GM12878 (cell line): ENCODE measurements around the gene NDEL1. TPM values are rescaled to one million over a fixed set of nuclear protein-coding genes. Genes with fewer than 3 reads are reported as not detected.

Source experiments
- ATAC-seq: fragments of 200-7000 bp; cut with Tn5 transposase; 3 replicates; pipeline ENCODE4 v1.9.1; 2020; ENCODE audit warnings: mild to moderate bottlenecking, moderate library complexity
- BruUV-seq: library from RNA; stranded (reverse); fragments of 400-500 nt; replicated peaks from 2 replicates; lab custom pipeline; 2021; lab: Mats Ljungman, UMichigan
- CTCF ChIA-PET: fragments of 300-600 bp; sonication (Branson Sonifier 250); formaldehyde crosslinking; extraction: SDS; loops from one replicate; lab custom pipeline; 2021; ENCODE audit warnings: inconsistent platforms; lab: Yijun Ruan, JAX
- POLR2A ChIA-PET: fragments of 350-600 bp; formaldehyde crosslinking; extraction: SDS; loops from one replicate; lab custom pipeline; 2021; ENCODE audit warnings: inconsistent platforms; lab: Charles Lee
- RAD21 ChIA-PET: fragments of 300-600 bp; sonication (Branson Sonifier 250); formaldehyde crosslinking; loops from one replicate; lab custom pipeline; 2023; ENCODE audit warnings: antibody characterized with exemption; ENCODE audit not compliant: unreplicated experiment; lab: Charles Lee
- SMC1A ChIA-PET: fragments of 300-600 bp; sonication (Branson Sonifier 250); formaldehyde crosslinking; loops from one replicate; lab custom pipeline; 2023; ENCODE audit not compliant: unreplicated experiment, uncharacterized antibody; lab: Charles Lee
- DNase-seq: peaks from one replicate; pipeline ENCODE4 v3.0.0-alpha.2; 2011; ENCODE audit warnings: low read depth, low spot score
- FAIRE-seq: peaks from 3 replicates; lab custom pipeline; 2011; peaks lifted over from hg19 to GRCh38; lab: Jason Lieb, UNC
- H2AFZ ChIP-seq: 2 replicates; pipeline ENCODE4 v1.6.0; 2011; ENCODE audit warnings: low read depth, low read length, control low read depth; ENCODE audit not compliant: control insufficient read depth
- H3K27ac ChIP-seq: 2 replicates; pipeline ENCODE4 v1.5.1; 2011; ENCODE audit warnings: control low read depth; ENCODE audit not compliant: control insufficient read depth, insufficient read depth
- H3K27me3 ChIP-seq, 2 experiments: replicated peaks in 1 of 2; 2 replicates each; pipeline versions ENCODE4 v1.6.0 to v1.6.1; 2011; ENCODE audit warnings: low read length in 1 of 2; ENCODE audit not compliant: control insufficient read depth in 2 of 2, insufficient read depth in 2 of 2
- H3K36me3 ChIP-seq, 2 experiments: 2 replicates each; pipeline ENCODE4 v1.5.1; 2011; ENCODE audit warnings: low read length in 1 of 2; ENCODE audit not compliant: control insufficient read depth in 2 of 2, insufficient read depth in 2 of 2
- H3K4me1 ChIP-seq: 2 replicates; pipeline ENCODE4 v1.6.1; 2011; ENCODE audit warnings: mild to moderate bottlenecking, low read length, moderate library complexity, mixed read lengths; ENCODE audit not compliant: control insufficient read depth, insufficient read depth
- H3K4me2 ChIP-seq: 2 replicates; pipeline ENCODE4 v1.6.0; 2011; ENCODE audit warnings: control low read depth; ENCODE audit not compliant: control insufficient read depth, insufficient read depth
- H3K4me3 ChIP-seq: fragments of 200-600 bp; sonication (generic); 2 replicates; pipeline ENCODE4 v1.5.1; 2016
- H3K79me2 ChIP-seq: 2 replicates; pipeline ENCODE4 v1.6.0; 2011; ENCODE audit warnings: low read length; ENCODE audit not compliant: control insufficient read depth, insufficient read depth
- H3K9ac ChIP-seq: 2 replicates; pipeline ENCODE4 v1.8.0; 2011; ENCODE audit warnings: low read length, control low read depth, mixed read lengths; ENCODE audit not compliant: control insufficient read depth, insufficient read depth
- H3K9me3 ChIP-seq: replicated peaks from 3 replicates; pipeline ENCODE4 v1.5.1; 2011; ENCODE audit warnings: mild to moderate bottlenecking, low read length; ENCODE audit not compliant: control insufficient read depth, insufficient read depth
- H4K20me1 ChIP-seq: 2 replicates; pipeline ENCODE4 v1.6.0; 2011; ENCODE audit not compliant: control insufficient read depth, insufficient read depth
- ATF7 ChIP-seq: fragments of 450-650 bp; IDR thresholded peaks from 2 replicates; pipeline ENCODE4 v1.6.1; 2016; ENCODE audit warnings: low read depth, mild to moderate bottlenecking
- BCL11A ChIP-seq: IDR thresholded peaks from 2 replicates; pipeline ENCODE4 v1.6.1; 2011; ENCODE audit warnings: low read depth, low read length
- CBX5 ChIP-seq: sonication (generic); IDR thresholded peaks from 2 replicates; pipeline ENCODE4 v1.6.1; 2016; ENCODE audit warnings: low read depth, moderate library complexity, mild to moderate bottlenecking, inconsistent platforms
- CHD1 ChIP-seq: IDR thresholded peaks from 2 replicates; pipeline ENCODE4 v1.6.1; 2012; ENCODE audit warnings: low read depth, low read length, improper control_type of control experiment
- CUX1 ChIP-seq: IDR thresholded peaks from 2 replicates; pipeline ENCODE4 v1.6.1; 2012; ENCODE audit warnings: improper control_type of control experiment, low read depth, low read length; ENCODE audit not compliant: insufficient replicate concordance
- EP300 ChIP-seq, 2 experiments: fragments of 150-350 bp in 1 of 2; IDR thresholded peaks; 2 replicates each; pipeline ENCODE4 v1.6.1; 2011 to 2012; ENCODE audit warnings: low read depth in 2 of 2, low read length in 2 of 2, borderline replicate concordance in 1 of 2, improper control_type of control experiment in 1 of 2, inconsistent platforms in 1 of 2; ENCODE audit not compliant: control insufficient read depth in 1 of 2
- JUND ChIP-seq: IDR thresholded peaks from 2 replicates; pipeline ENCODE4 v1.6.1; 2012; ENCODE audit warnings: low read depth, mild to moderate bottlenecking, low read length, improper control_type of control experiment, moderate library complexity
- KAT2A ChIP-seq: conservative IDR thresholded peaks from 2 replicates; pipeline ENCODE4 v1.6.1; 2011; ENCODE audit warnings: low read depth, low read length; ENCODE audit not compliant: control insufficient read depth
- NBN ChIP-seq: fragments of 450-650 bp; IDR thresholded peaks from 2 replicates; pipeline ENCODE4 v1.6.1; 2016
- NFYB ChIP-seq: IDR thresholded peaks from 2 replicates; pipeline ENCODE4 v1.6.1; 2011; ENCODE audit warnings: low read depth, mild to moderate bottlenecking, low read length, improper control_type of control experiment, moderate library complexity; ENCODE audit not compliant: insufficient read depth
- NRF1 ChIP-seq: conservative IDR thresholded peaks from 2 replicates; pipeline ENCODE4 v1.6.1; 2011; ENCODE audit warnings: mild to moderate bottlenecking, low read depth, low read length, improper control_type of control experiment
- PBX3 ChIP-seq: IDR thresholded peaks from 2 replicates; pipeline ENCODE4 v1.6.1; 2011; ENCODE audit warnings: mild to moderate bottlenecking, low read depth, low read length, moderate library complexity; ENCODE audit not compliant: insufficient replicate concordance
- RAD21 ChIP-seq: IDR thresholded peaks from 2 replicates; pipeline ENCODE4 v1.6.1; 2011; ENCODE audit warnings: mild to moderate bottlenecking, low read depth, low read length, moderate library complexity; ENCODE audit not compliant: insufficient read depth
- SREBF2 ChIP-seq: IDR thresholded peaks from 2 replicates; pipeline ENCODE4 v1.6.1; 2012; ENCODE audit warnings: mild to moderate bottlenecking, low read length
- TBL1XR1 ChIP-seq: IDR thresholded peaks from 2 replicates; pipeline ENCODE4 v1.6.1; 2012; ENCODE audit warnings: low read depth, low read length, improper control_type of control experiment
- WRNIP1 ChIP-seq: IDR thresholded peaks from 2 replicates; pipeline ENCODE4 v1.6.1; 2011; ENCODE audit warnings: low read depth, low read length, improper control_type of control experiment, borderline replicate concordance
- YY1 ChIP-seq: IDR thresholded peaks from 2 replicates; pipeline ENCODE4 v1.6.1; 2011; ENCODE audit warnings: low read depth, mild to moderate bottlenecking, low read length
- ZNF384 ChIP-seq: IDR thresholded peaks from 2 replicates; pipeline ENCODE4 v1.6.1; 2012; ENCODE audit warnings: low read depth, mild to moderate bottlenecking, low read length, improper control_type of control experiment, borderline replicate concordance
- WGBS: methylation state at CpG from one replicate; pipeline ENCODE4 v1.1.6; 2016; ENCODE audit warnings: low lambda C conversion rate; ENCODE audit not compliant: insufficient replicate concordance, insufficient coverage; ENCODE audit errors: missing lambda C conversion rate; 5-methylcytosine and 5-hydroxymethylcytosine counted together
- in situ Hi-C: fragments of 300-500 bp; cut with MboI; formaldehyde crosslinking; loops from 9 replicates; pipeline ENCODE4 v1.14.3; 2018; ENCODE audit warnings: mixed read lengths
- intact Hi-C: fragments of 100-400 bp; cut with micrococcal nuclease; formaldehyde crosslinking; loops from one replicate; pipeline ENCODE4 v1.14.2; 2022; ENCODE audit not compliant: unreplicated experiment
- polyA plus RNA-seq, 11 experiments: library from polyadenylated mRNA; depleted of rRNA in 4 of 11; unstranded in 6 of 11; stranded (reverse) in 5 of 11; fragments of >200 nt; fragmentation: Nextera tagmentation in 4 of 11; fragmentation: Illumina TruSeq in 1 of 11; extraction: Ambion mirVana in 4 of 11; extraction: Trizol in 1 of 11; gene quantifications; 1 replicate in 1 of 11; 2 replicates in 10 of 11; pipeline versions ENCODE4 v1.2.1 to v1.2.3, GENCODE V29; 2011 to 2016; ENCODE audit warnings: inconsistent platforms in 2 of 11, missing spikeins in 2 of 11, low read depth in 1 of 11
- total RNA-seq, 4 experiments: library from RNA; depleted of rRNA in 3 of 4; stranded (reverse); fragments of >200 nt in 3 of 4; fragmentation: Illumina TruSeq in 1 of 4; extraction: Trizol in 1 of 4; gene quantifications; 2 replicates each; pipeline versions ENCODE4 v1.2.1 to v1.2.3, GENCODE V29; 2013 to 2021

The NDEL1 gene
- total and polyA plus RNA-seq, 10 of the 15 experiments (the other 5 are each of a cell fraction or from before 2014, with no cell fraction given): 0.72 to 41.5 (median 29.9) TPM

- no peaks in the 10 kb centered on the region for H4K20me1 ChIP-seq
- SMC1A ChIA-PET: no interaction called here
- intact Hi-C loops (no loop called here), in situ Hi-C loops (no loop called here)
- H3K27me3 ChIP-seq: no peaks in the 10 kb centered on the region; a peak in 2 of 4 replicates
- POLR2A ChIA-PET: no interaction called here
- no peak for DNase-seq
- FAIRE-seq: no peak
- H2AFZ ChIP-seq: no peak overlapping the region
- RAD21 ChIA-PET: no interaction called here
- no peak overlapping the region for H3K4me3 ChIP-seq
- H3K9me3 ChIP-seq: no peaks in the 10 kb centered on the region
- CTCF ChIA-PET: interaction anchor here (0.6 to 0.7 kb wide), 2 partner anchors 198 to 341 kb away, joined by 3 to 4 read pairs; no protein-coding TSS in a partner anchor
- H3K36me3 ChIP-seq: no peaks in the 10 kb centered on the region
- H3K4me1 ChIP-seq: no peaks in the 10 kb centered on the region
- no TSS peak for BruUV-seq
- WGBS: 16% methylated on average over 11 of the region's 11 CpGs
- no peak overlapping the region for H3K4me2 ChIP-seq
- no peaks in the 10 kb centered on the region for H3K79me2 ChIP-seq
- H3K9ac ChIP-seq: no peak overlapping the region
- ATAC-seq: no peak
- no peak overlapping the region for H3K27ac ChIP-seq
- TF ChIP-seq BCL11A (no peak), YY1 (no peak), ZNF384 (no peak), ATF7 (no peak), CUX1 (no peak), PBX3 (no peak), WRNIP1 (no peak), NRF1 (no peak), EP300 (IDR thresholded peaks at IDR 0.05; ENCODE audit: borderline replicate concordance in 1 of 2, control insufficient read depth in 1 of 2, low read depth in 2 of 2, low read length in 2 of 2) (no peak), NBN (no peak), JUND (no peak), KAT2A (no peak), NFYB (no peak), SREBF2 (no peak), CHD1 (no peak), TBL1XR1 (no peak), RAD21 (no peak), CBX5 (no peak)
Observed at GRCh38 chr17:8405499-8406016, 30.1 kb upstream of the NDEL1 start.
